Amygdala (tissue), 56 donors: Measurements from ENCODE around the gene NCKAP5.

Source experiments
- DNase-seq, 56 donors: peaks; one replicate each; lab custom pipeline; 2025; lab: John Stamatoyannopoulos, UW

NCKAP5 gene

GRCh38 chr2:132669908-132670495 is 898.3 kb downstream of the NCKAP5 start, which contains the start of gene LYPD1:
Gene LYPD1, minus strand, starts transcription at chr2:132670205. Its CDS starts 273 bp downstream, at chr2:132669932.
- peak in 37 of 56 donors; percentile 12 to 66 (median 45) for DNase-seq

GRCh38 chr2:132668987-132669907 is 899.0 kb downstream of the NCKAP5 start:
- peak in 5 of 56 donors; percentile 22 to 30 (median 26) for DNase-seq

- peak in 9 of 56 donors; percentile 15 to 42 (median 23) for DNase-seq
Measured at GRCh38 chr2:132668189-132668823, 900.0 kb downstream of the NCKAP5 start.

- no peak for DNase-seq
Measured at GRCh38 chr2:132667706-132668105, 900.6 kb downstream of the NCKAP5 start.

GRCh38 chr2:132665401-132666140 is 902.7 kb downstream of the NCKAP5 start:
- DNase-seq: no peak

GRCh38 chr2:132664096-132664495 is 904.2 kb downstream of the NCKAP5 start:
- DNase-seq: no peak

GRCh38 chr2:132662732-132663131 is 905.5 kb downstream of the NCKAP5 start:
- no peak for DNase-seq

GRCh38 chr2:132659331-132659730 is 908.9 kb downstream of the NCKAP5 start:
- no peak for DNase-seq

GRCh38 chr2:132656266-132656975 is 911.8 kb downstream of the NCKAP5 start:
- DNase-seq: no peak

GRCh38 chr2:132654968-132655367 is 913.3 kb downstream of the NCKAP5 start:
- no peak for DNase-seq

GRCh38 chr2:132654335-132654734 is 913.9 kb downstream of the NCKAP5 start:
- no peak for DNase-seq

- DNase-seq: no peak
Measured at GRCh38 chr2:132652474-132652873, 915.8 kb downstream of the NCKAP5 start.

- peak in 8 of 56 donors; percentile 16 to 74 (median 43) for DNase-seq
Measured at GRCh38 chr2:132651115-132652045, 916.9 kb downstream of the NCKAP5 start.

- no peak for DNase-seq
Measured at GRCh38 chr2:132646540-132647108, 921.6 kb downstream of the NCKAP5 start.

GRCh38 chr2:132645722-132646539 is 922.3 kb downstream of the NCKAP5 start:
- DNase-seq: peak in 4 of 56 donors; percentile 11 to 24 (median 16)

- peak in 4 of 56 donors; percentile 14 to 20 (median 14) for DNase-seq
Measured at GRCh38 chr2:132645176-132645575, 923.1 kb downstream of the NCKAP5 start.

- no peak for DNase-seq
Measured at GRCh38 chr2:132642415-132642814, 925.8 kb downstream of the NCKAP5 start.
